Islet of Langerhans (tissue), 1 donor: ENCODE results near the gene KRT32.
"Not testable (repeated sequence)": the region's sequence is repeated elsewhere in the genome, so short reads cannot be mapped to it uniquely, and the experiment has no call there.

Source experiments
- FAIRE-seq: peaks from one replicate; lab custom pipeline; 2011; peaks lifted over from hg19 to GRCh38; lab: Jason Lieb, UNC

Gene KRT32

GRCh38 chr17:41424111-41424635 is 43.0 kb downstream of the KRT32 start, which contains the start of gene KRT37:
Gene KRT37 (minus strand): TSS chr17:41424585. CDS start chr17:41424523, 62 bp downstream.
- FAIRE-seq, result no peak

GRCh38 chr17:41422586-41422985 is 44.6 kb downstream of the KRT32 start:
- FAIRE-seq, result not testable (repeated sequence)

- no peak for FAIRE-seq
Measured at GRCh38 chr17:41421617-41422016, 45.6 kb downstream of the KRT32 start.

- FAIRE-seq, result no peak
Measured at GRCh38 chr17:41421116-41421515, 46.1 kb downstream of the KRT32 start.

GRCh38 chr17:41420134-41420533 is 47.1 kb downstream of the KRT32 start:
- FAIRE-seq, result no peak

GRCh38 chr17:41419716-41420115 is 47.5 kb downstream of the KRT32 start:
- FAIRE-seq, result no peak

GRCh38 chr17:41418116-41418860 is 48.9 kb downstream of the KRT32 start:
- no peak for FAIRE-seq

GRCh38 chr17:41417576-41418015 is 49.6 kb downstream of the KRT32 start:
- FAIRE-seq, result no peak

GRCh38 chr17:41417127-41417526 is 50.1 kb downstream of the KRT32 start:
- no peak for FAIRE-seq

GRCh38 chr17:41416479-41416878 is 50.7 kb downstream of the KRT32 start:
- no peak for FAIRE-seq

- FAIRE-seq, result no peak
Measured at GRCh38 chr17:41415833-41416335, 51.3 kb downstream of the KRT32 start.

- no peak for FAIRE-seq
Measured at GRCh38 chr17:41415411-41415810, 51.8 kb downstream of the KRT32 start.

GRCh38 chr17:41413982-41414381 is 53.2 kb downstream of the KRT32 start:
- FAIRE-seq, result no peak

GRCh38 chr17:41413353-41413957 is 53.7 kb downstream of the KRT32 start:
- no peak for FAIRE-seq

GRCh38 chr17:41411072-41411840 is 55.9 kb downstream of the KRT32 start:
- no peak for FAIRE-seq
